ENCODE data around the gene PTMS. TPM values are rescaled to one million over a fixed set of nuclear protein-coding genes. Genes with fewer than 3 reads are reported as not detected.
A peak's percentile ranks its signal among the peaks of the same experiment; 100 is the strongest.

Gene PTMS
- total RNA-seq, 1 experiment from 2014 or later: 105 TPM

GRCh38 chr12:6752167-6752920, 13.8 kb upstream of the PTMS start:
- peak; percentile 48 for DNase-seq (ENCODE audit: low spot score)

- peak; percentile 98 for DNase-seq (ENCODE audit: low spot score)
Observed at GRCh38 chr12:6752921-6753771, 13.0 kb upstream of the PTMS start, which contains the start of gene MLF2. Gene MLF2 (minus strand): TSS chr12:6753141. CDS start chr12:6752334, 807 bp downstream.

- DNase-seq (ENCODE audit: low spot score): no peak
Observed at GRCh38 chr12:6753772-6754356, 12.3 kb upstream of the PTMS start.

- no peak for DNase-seq (ENCODE audit: low spot score)
Observed at GRCh38 chr12:6754411-6754810, 11.8 kb upstream of the PTMS start.

GRCh38 chr12:6757028-6757690, 9.0 kb upstream of the PTMS start:
- no peak for DNase-seq (ENCODE audit: low spot score)

- no peak for DNase-seq (ENCODE audit: low spot score)
Observed at GRCh38 chr12:6758506-6759095, 7.6 kb upstream of the PTMS start.

- DNase-seq (ENCODE audit: low spot score): no peak
Observed at GRCh38 chr12:6759741-6760140, 6.4 kb upstream of the PTMS start.

GRCh38 chr12:6763380-6763779, 2.8 kb upstream of the PTMS start:
- DNase-seq (ENCODE audit: low spot score): no peak

GRCh38 chr12:6764011-6764828, 1.9 kb upstream of the PTMS start:
- DNase-seq (ENCODE audit: low spot score): peak; percentile 83

GRCh38 chr12:6765048-6765633, 1.0 kb upstream of the PTMS start:
- DNase-seq (ENCODE audit: low spot score): no peak

GRCh38 chr12:6766651-6767349, 637 bp downstream of the PTMS start:
- peak; percentile 76 for DNase-seq (ENCODE audit: low spot score)

GRCh38 chr12:6767353-6768319, 1.5 kb downstream of the PTMS start:
- DNase-seq (ENCODE audit: low spot score): peak; percentile 32

- DNase-seq (ENCODE audit: low spot score): no peak
Observed at GRCh38 chr12:6768437-6768914, 2.3 kb downstream of the PTMS start.

- peak; percentile 53 for DNase-seq (ENCODE audit: low spot score)
Observed at GRCh38 chr12:6768990-6769389, 2.8 kb downstream of the PTMS start.

GRCh38 chr12:6769666-6770065, 3.5 kb downstream of the PTMS start:
- no peak for DNase-seq (ENCODE audit: low spot score)

- no peak for DNase-seq (ENCODE audit: low spot score)
Observed at GRCh38 chr12:6770094-6770493, 3.9 kb downstream of the PTMS start.

- DNase-seq (ENCODE audit: low spot score): no peak
Observed at GRCh38 chr12:6770600-6770999, 4.4 kb downstream of the PTMS start.

GRCh38 chr12:6771091-6771495, 4.9 kb downstream of the PTMS start:
- no peak for DNase-seq (ENCODE audit: low spot score)

Measured in HT-29 (cell line).